ENCODE results near the gene EID3.

Gene EID3

GRCh38 chr12:104315326-104316224 is 12.0 kb downstream of the EID3 start:
- Histone ChIP-seq H4K20me1 (ENCODE audit: insufficient read depth, low read length, poor library complexity, severe bottlenecking) (peaks cover 12% of the 10 kb centered on the region), H3K4me2 (ENCODE audit: low read depth, low read length, poor library complexity, severe bottlenecking) (no peak overlapping the region), H3F3A (ENCODE audit: low read depth) (no peaks in the 10 kb centered on the region), H3K27me3 (ENCODE audit: insufficient read depth, low read length, poor library complexity, severe bottlenecking) (no peaks in the 10 kb centered on the region), H3K79me2 (ENCODE audit: insufficient read depth, low read length) (peaks cover 8% of the 10 kb centered on the region), H3K9me3 (ENCODE audit: insufficient read depth, low read depth, low read length) (no peaks in the 10 kb centered on the region), H3K36me3 (ENCODE audit: insufficient read depth, low read length) (peaks cover 94% of the 10 kb centered on the region), H3K9ac (ENCODE audit: low read depth, low read length, poor library complexity, severe bottlenecking) (no peak overlapping the region), H3K9me2 (replicated peaks; ENCODE audit: low read depth, low read length) (no peaks in the 10 kb centered on the region), H2AFZ (ENCODE audit: low read length) (no peak overlapping the region), H3K4me3 (ENCODE audit: low read length, poor library complexity, severe bottlenecking) (no peak overlapping the region), H3K4me1 (ENCODE audit: insufficient read depth, low read length, poor library complexity, severe bottlenecking) (no peaks in the 10 kb centered on the region)
- TF ChIP-seq CTCF (conservative IDR thresholded peaks at IDR 0.05; ENCODE audit: low read length) (no peak), EZH2phosphoT487 (IDR thresholded peaks at IDR 0.05; ENCODE audit: borderline replicate concordance) (no peak)

- H3F3A ChIP-seq (ENCODE audit: low read depth): no peaks in the 10 kb centered on the region
- H2AFZ ChIP-seq (ENCODE audit: low read length): no peak overlapping the region
- peaks cover 4% of the 10 kb centered on the region for H4K20me1 ChIP-seq (ENCODE audit: insufficient read depth, low read length, poor library complexity, severe bottlenecking)
- no peak overlapping the region for H3K4me3 ChIP-seq (ENCODE audit: low read length, poor library complexity, severe bottlenecking)
- peaks cover 96% of the 10 kb centered on the region for H3K36me3 ChIP-seq (ENCODE audit: insufficient read depth, low read length)
- TF ChIP-seq CTCF (conservative IDR thresholded peaks at IDR 0.05; ENCODE audit: low read length) (no peak), EZH2phosphoT487 (IDR thresholded peaks at IDR 0.05; ENCODE audit: borderline replicate concordance) (no peak)
- no peaks in the 10 kb centered on the region for H3K4me1 ChIP-seq (ENCODE audit: insufficient read depth, low read length, poor library complexity, severe bottlenecking)
- H3K9me3 ChIP-seq (ENCODE audit: insufficient read depth, low read depth, low read length): no peaks in the 10 kb centered on the region
- no peak overlapping the region for H3K9ac ChIP-seq (ENCODE audit: low read depth, low read length, poor library complexity, severe bottlenecking)
- no peaks in the 10 kb centered on the region for H3K27me3 ChIP-seq (ENCODE audit: insufficient read depth, low read length, poor library complexity, severe bottlenecking)
- no peaks in the 10 kb centered on the region for H3K9me2 ChIP-seq (replicated peaks; ENCODE audit: low read depth, low read length)
- no peaks in the 10 kb centered on the region for H3K79me2 ChIP-seq (ENCODE audit: insufficient read depth, low read length)
- no peak overlapping the region for H3K4me2 ChIP-seq (ENCODE audit: low read depth, low read length, poor library complexity, severe bottlenecking)
Measured at GRCh38 chr12:104316936-104317335, 13.4 kb downstream of the EID3 start.

GRCh38 chr12:104317538-104318210 is 14.1 kb downstream of the EID3 start:
- Histone ChIP-seq H3K9me2 (replicated peaks; ENCODE audit: low read depth, low read length) (no peaks in the 10 kb centered on the region), H3K27me3 (ENCODE audit: insufficient read depth, low read length, poor library complexity, severe bottlenecking) (no peaks in the 10 kb centered on the region), H2AFZ (ENCODE audit: low read length) (no peak overlapping the region), H3K9me3 (ENCODE audit: insufficient read depth, low read depth, low read length) (no peaks in the 10 kb centered on the region), H4K20me1 (ENCODE audit: insufficient read depth, low read length, poor library complexity, severe bottlenecking) (peaks cover 4% of the 10 kb centered on the region), H3K36me3 (ENCODE audit: insufficient read depth, low read length) (peaks cover 96% of the 10 kb centered on the region), H3K79me2 (ENCODE audit: insufficient read depth, low read length) (no peaks in the 10 kb centered on the region), H3F3A (ENCODE audit: low read depth) (no peaks in the 10 kb centered on the region), H3K4me1 (ENCODE audit: insufficient read depth, low read length, poor library complexity, severe bottlenecking) (no peaks in the 10 kb centered on the region), H3K9ac (ENCODE audit: low read depth, low read length, poor library complexity, severe bottlenecking) (no peak overlapping the region), H3K4me2 (ENCODE audit: low read depth, low read length, poor library complexity, severe bottlenecking) (no peak overlapping the region), H3K4me3 (ENCODE audit: low read length, poor library complexity, severe bottlenecking) (no peak overlapping the region)
- TF ChIP-seq EZH2phosphoT487 (IDR thresholded peaks at IDR 0.05; ENCODE audit: borderline replicate concordance): no peak

All from Loucy (cell line).